Duodenal mucosa (tissue), 2 donors: ENCODE results near the gene INPP5F.
A peak's percentile ranks its signal among the peaks of the same experiment; 100 is the strongest.

Source experiments
- H3K27ac ChIP-seq: one replicate; pipeline ENCODE4 v1.7.0; 2013; ENCODE audit warnings: low read depth, low read length
- H3K27me3 ChIP-seq, 2 donors: one replicate each; pipeline ENCODE4 v1.7.0; 2013; ENCODE audit warnings: low read length in 2 of 2, control low read depth in 1 of 2; ENCODE audit not compliant: insufficient read depth in 2 of 2, control insufficient read depth in 1 of 2
- H3K36me3 ChIP-seq, 2 donors: one replicate each; pipeline ENCODE4 v1.7.0; 2013; ENCODE audit warnings: low read length in 2 of 2, control low read depth in 1 of 2; ENCODE audit not compliant: insufficient read depth in 2 of 2, control insufficient read depth in 1 of 2
- H3K4me1 ChIP-seq, 2 donors: one replicate each; pipeline ENCODE4 v1.7.0; 2013; ENCODE audit warnings: low read length in 2 of 2, control low read depth in 1 of 2; ENCODE audit not compliant: insufficient read depth in 2 of 2, control insufficient read depth in 1 of 2
- H3K4me3 ChIP-seq, 2 donors: one replicate each; pipeline ENCODE4 v1.7.0; 2013; ENCODE audit warnings: low read length in 2 of 2, low read depth in 1 of 2
- H3K9ac ChIP-seq, 2 donors: one replicate each; pipeline ENCODE4 v1.7.0; 2013; ENCODE audit warnings: low read length in 2 of 2, low read depth in 1 of 2
- H3K9me3 ChIP-seq, 2 donors: one replicate each; pipeline ENCODE4 v1.7.0; 2013; ENCODE audit warnings: low read length in 2 of 2, control low read depth in 1 of 2; ENCODE audit not compliant: control insufficient read depth in 1 of 2

The INPP5F gene

DNA sequence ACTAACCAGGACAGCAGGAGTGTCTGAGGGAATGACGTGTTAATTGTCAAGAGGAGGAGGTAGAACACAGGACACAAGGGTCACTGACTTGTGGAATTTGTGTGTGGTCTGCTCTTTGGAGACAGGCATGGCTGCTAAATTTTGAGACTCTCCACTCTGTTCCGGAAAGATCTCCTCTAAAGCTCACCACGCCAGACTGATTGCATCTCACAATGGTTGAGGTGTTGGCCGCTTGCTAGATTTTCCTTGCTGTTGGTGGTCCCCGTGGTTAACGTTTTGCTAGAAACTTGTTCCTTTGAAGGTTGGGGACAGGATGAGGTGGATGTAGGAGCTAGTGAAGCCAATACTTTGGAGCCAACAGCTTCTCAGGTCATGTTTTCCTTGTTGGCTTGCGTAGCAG is 89.8 kb downstream of the INPP5F start:
- peaks cover 0 to 14% of the 10 kb centered on the region in 2 donors for H3K36me3 ChIP-seq
- H3K9me3 ChIP-seq: no peaks in the 10 kb centered on the region
- no peak overlapping the region for H3K9ac ChIP-seq
- H3K4me1 ChIP-seq: no peaks in the 10 kb centered on the region
- no peak overlapping the region for H3K4me3 ChIP-seq
- H3K27me3 ChIP-seq: no peaks in the 10 kb centered on the region
- H3K27ac ChIP-seq: no peak overlapping the region

DNA sequence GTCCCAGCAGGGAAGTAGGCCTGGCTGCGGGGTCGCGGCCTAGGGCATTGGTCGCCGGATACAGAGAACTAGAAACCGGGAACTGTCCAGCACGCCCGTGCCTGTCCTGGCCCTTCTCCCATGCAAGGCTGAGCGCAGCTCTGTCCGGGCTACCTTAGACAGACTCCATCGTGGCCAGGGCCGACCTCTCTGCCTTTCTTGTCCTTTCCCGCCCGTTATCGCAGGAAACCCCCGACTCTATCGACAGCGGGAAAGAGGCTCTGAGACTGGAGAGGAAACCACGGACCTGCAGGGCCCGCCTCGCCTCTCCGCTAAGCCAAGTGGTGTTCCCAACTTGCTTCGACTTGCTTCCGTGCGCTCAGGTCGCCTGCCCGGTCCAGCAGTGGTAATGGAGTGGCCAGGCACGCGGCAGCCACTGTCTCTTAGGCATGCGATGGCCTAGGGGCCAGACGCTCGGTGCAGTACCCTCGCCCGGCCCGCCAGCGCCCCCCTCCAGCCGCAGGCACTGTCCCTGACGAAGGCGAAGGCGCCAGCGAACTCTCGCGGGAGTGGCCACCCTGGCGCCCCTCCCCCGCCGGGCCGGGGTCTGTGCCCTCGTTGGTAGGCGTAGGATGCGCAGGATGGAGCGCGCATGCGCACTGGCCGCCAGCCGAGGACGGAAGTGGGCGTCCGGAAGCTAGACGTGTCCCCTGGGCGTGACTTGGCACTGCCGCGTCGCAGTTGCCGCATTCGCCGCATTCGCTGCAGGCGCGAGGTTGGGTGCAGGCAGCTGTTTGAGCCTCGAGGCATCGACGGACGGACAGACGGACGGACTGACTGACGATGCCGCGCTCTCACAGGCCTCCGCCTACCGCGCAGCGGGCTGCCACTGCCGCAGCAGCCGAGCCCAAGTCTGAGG is 92.4 kb downstream of the INPP5F start:
- Histone ChIP-seq H3K36me3 (peaks cover 0 to 18% of the 10 kb centered on the region in 2 donors), H3K9me3 (no peaks in the 10 kb centered on the region), H3K27me3 (no peaks in the 10 kb centered on the region), H3K4me1 (no peaks in the 10 kb centered on the region), H3K4me3 (peak overlapping the region in 1 of 2 donors; percentile 22), H3K27ac (no peak overlapping the region), H3K9ac (no peak overlapping the region)

DNA sequence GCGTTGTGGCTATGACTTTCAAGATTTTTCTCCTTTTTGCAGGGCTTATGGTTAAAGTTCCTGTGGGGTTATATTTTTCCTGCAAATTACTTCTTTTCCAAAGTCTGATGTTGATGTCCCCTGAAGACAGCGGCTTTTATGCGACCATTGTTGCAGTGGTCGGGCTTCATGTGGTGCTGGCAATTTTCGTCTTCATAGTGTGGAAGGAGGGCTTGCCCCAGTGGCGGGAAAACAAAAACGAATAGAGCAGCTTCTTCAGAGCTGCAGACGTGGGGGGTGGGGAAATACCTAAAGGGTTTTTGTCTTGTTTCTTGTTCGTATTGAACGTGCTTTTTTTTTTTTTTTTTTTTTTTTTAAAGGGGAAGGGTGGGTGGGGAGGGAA is 93.0 kb downstream of the INPP5F start:
- H3K4me1 ChIP-seq: no peaks in the 10 kb centered on the region
- H3K9ac ChIP-seq: no peak overlapping the region
- no peaks in the 10 kb centered on the region for H3K9me3 ChIP-seq
- no peak overlapping the region for H3K27ac ChIP-seq
- peaks cover 1 to 19% of the 10 kb centered on the region in 2 donors for H3K36me3 ChIP-seq
- H3K27me3 ChIP-seq: no peaks in the 10 kb centered on the region
- peak overlapping the region in 1 of 2 donors; percentile 22 for H3K4me3 ChIP-seq

DNA sequence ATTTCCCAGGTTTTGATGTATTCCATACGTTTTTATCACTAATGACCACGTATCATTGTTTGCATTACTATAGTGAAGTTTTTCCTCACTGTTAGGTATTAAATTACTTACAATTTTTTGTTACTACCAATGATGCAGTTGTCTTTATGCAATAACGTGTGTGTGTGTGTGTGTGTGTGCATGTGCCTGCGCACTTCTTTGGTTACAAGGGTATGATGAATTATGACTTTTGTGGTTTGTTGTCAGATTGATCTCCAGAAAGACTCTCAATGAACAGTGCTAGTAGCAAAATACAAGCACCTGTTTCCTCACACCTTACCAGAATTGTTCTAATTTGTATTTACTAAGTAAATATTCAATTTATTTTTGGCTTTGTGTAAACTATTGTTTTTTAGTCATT is 95.3 kb downstream of the INPP5F start:
- Histone ChIP-seq H3K36me3 (peaks cover 5 to 13% of the 10 kb centered on the region in 2 donors), H3K4me3 (no peak overlapping the region), H3K9me3 (no peaks in the 10 kb centered on the region), H3K27me3 (no peaks in the 10 kb centered on the region), H3K27ac (no peak overlapping the region), H3K9ac (no peak overlapping the region), H3K4me1 (no peaks in the 10 kb centered on the region)

DNA sequence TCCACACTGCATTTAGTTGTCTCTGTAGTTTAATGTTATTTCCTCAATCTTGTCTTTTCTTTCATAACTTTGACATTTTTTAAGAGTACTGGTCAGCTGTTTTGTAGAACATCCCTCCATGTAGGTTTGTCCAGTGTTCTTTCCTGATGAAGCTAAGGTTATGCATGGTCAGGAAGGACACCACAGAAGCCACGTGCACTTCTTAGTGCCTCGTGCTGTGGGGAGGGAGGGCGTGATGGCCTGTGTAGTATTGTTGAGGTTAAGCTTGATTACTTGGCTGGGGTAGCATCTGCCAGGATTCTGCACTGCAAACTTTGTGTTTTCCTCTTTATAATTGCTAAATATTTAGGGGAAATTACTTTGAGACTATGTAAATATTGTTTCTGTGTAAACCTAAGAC is 98.4 kb downstream of the INPP5F start:
- Histone ChIP-seq H3K36me3 (peaks cover 22 to 31% of the 10 kb centered on the region in 2 donors), H3K4me1 (no peaks in the 10 kb centered on the region), H3K9ac (no peak overlapping the region), H3K9me3 (no peaks in the 10 kb centered on the region), H3K27me3 (no peaks in the 10 kb centered on the region), H3K4me3 (no peak overlapping the region), H3K27ac (no peak overlapping the region)

DNA sequence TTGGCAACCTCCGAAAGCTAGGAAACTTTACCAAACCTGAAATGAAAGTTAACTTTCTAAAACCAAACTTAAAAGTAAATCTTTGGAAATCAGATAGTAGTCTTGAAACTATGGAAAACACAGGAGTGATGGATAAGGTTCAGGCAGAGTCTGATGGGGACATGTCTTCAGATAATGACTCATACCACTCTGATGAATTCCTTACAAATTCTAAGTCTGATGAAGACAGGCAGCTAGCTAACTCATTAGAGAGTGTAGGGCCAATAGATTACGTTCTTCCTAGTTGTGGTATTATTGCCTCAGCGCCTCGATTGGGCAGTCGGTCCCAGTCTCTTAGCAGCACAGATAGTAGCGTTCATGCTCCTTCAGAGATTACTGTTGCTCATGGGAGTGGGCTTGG is 100.9 kb downstream of the INPP5F start:
- Histone ChIP-seq H3K36me3 (peaks cover 35 to 54% of the 10 kb centered on the region in 2 donors), H3K27ac (no peak overlapping the region), H3K27me3 (no peaks in the 10 kb centered on the region), H3K4me1 (no peaks in the 10 kb centered on the region), H3K4me3 (no peak overlapping the region), H3K9me3 (no peaks in the 10 kb centered on the region), H3K9ac (no peak overlapping the region)

DNA sequence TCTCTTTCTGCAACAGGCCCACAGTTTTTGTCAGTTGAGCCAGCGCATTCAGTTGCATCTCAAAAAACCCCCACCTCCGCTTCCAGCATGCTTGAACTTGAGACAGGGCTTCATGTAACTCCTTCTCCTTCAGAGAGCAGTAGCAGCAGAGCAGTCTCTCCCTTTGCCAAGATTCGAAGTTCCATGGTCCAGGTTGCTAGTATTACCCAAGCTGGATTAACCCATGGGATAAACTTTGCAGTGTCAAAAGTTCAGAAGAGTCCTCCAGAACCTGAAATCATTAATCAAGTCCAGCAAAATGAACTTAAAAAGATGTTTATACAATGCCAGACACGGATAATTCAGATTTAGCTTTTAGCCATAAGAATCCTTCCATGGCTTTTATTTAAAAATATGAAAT is 101.6 kb downstream of the INPP5F start:
- no peak overlapping the region for H3K9ac ChIP-seq
- no peaks in the 10 kb centered on the region for H3K9me3 ChIP-seq
- peaks cover 39 to 61% of the 10 kb centered on the region in 2 donors for H3K36me3 ChIP-seq
- H3K27ac ChIP-seq: no peak overlapping the region
- H3K4me1 ChIP-seq: no peaks in the 10 kb centered on the region
- no peak overlapping the region for H3K4me3 ChIP-seq
- H3K27me3 ChIP-seq: no peaks in the 10 kb centered on the region

DNA sequence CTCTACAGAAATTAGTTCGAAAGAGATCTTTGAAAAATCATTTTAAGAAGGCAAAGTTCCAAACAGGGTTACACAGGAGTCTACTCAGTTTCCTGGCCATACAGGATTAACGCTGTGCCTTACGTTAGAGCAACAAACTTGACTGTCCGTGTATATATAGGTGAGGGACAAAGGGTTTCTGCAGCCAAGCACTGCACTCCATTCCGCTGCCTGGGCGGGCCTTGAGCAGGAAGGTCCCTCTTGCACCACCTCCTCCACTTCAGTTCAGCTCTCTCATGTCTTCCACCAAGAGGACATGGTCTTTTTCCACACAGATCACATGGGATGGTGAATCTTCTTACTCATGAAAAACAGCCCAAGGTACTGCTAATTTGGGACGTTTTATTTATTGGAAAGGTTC is 103.6 kb downstream of the INPP5F start:
- Histone ChIP-seq H3K36me3 (peaks cover 38 to 66% of the 10 kb centered on the region in 2 donors), H3K27ac (no peak overlapping the region), H3K4me3 (no peak overlapping the region), H3K4me1 (no peaks in the 10 kb centered on the region), H3K9ac (no peak overlapping the region), H3K9me3 (no peaks in the 10 kb centered on the region), H3K27me3 (no peaks in the 10 kb centered on the region)

DNA sequence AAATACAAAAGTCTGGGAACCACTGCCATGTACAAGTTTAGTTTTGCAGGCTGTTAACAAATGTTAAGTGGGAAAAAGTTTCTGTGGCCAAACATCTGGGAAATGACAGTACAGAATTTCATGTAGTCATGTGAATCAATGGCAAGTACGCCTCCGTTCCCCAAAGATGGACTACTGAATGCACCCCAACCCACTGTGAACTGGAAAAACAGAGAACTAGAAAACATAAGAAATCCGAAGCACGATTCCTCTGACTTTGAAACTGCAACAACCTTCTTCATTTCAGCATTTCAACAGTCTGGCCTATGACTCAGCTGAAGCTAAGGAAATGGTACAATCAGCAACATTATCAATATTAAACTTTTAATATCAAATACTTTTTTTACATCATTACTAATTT is 105.0 kb downstream of the INPP5F start:
- H3K9me3 ChIP-seq: no peaks in the 10 kb centered on the region
- no peaks in the 10 kb centered on the region for H3K27me3 ChIP-seq
- no peak overlapping the region for H3K9ac ChIP-seq
- no peak overlapping the region for H3K4me3 ChIP-seq
- no peaks in the 10 kb centered on the region for H3K4me1 ChIP-seq
- no peak overlapping the region for H3K27ac ChIP-seq
- H3K36me3 ChIP-seq: peaks cover 45 to 78% of the 10 kb centered on the region in 2 donors

DNA sequence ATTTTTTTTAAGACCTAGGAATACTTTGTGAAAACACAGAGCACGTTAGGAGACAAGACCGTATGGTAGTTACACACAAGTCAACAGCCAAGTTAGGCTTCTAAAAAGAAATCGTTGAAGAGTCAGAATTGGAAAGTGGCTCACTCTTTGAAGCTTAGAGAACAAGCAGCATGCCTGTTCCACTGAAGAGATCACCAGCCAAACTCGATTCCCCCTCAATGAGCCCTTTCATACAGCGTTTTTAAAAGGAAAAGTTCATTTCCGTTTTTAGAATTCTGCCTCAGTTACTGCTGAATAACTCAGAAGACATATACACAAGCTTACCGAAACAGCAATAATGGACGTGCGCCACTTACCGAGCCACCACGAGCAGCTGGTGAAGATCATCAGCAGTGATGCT is 105.8 kb downstream of the INPP5F start:
- Histone ChIP-seq H3K9me3 (no peaks in the 10 kb centered on the region), H3K27me3 (no peaks in the 10 kb centered on the region), H3K4me3 (no peak overlapping the region), H3K27ac (no peak overlapping the region), H3K9ac (no peak overlapping the region), H3K4me1 (no peaks in the 10 kb centered on the region), H3K36me3 (peaks cover 49 to 85% of the 10 kb centered on the region in 2 donors)
